CD1c-positive myeloid dendritic cell (primary cell): Measurements from ENCODE around the gene TMEM37.

Experiments used
- DNase-seq: peaks from one replicate; pipeline ENCODE4 v3.0.0-alpha.2; 2016; ENCODE audit errors: extremely low spot score

Gene TMEM37

DNA sequence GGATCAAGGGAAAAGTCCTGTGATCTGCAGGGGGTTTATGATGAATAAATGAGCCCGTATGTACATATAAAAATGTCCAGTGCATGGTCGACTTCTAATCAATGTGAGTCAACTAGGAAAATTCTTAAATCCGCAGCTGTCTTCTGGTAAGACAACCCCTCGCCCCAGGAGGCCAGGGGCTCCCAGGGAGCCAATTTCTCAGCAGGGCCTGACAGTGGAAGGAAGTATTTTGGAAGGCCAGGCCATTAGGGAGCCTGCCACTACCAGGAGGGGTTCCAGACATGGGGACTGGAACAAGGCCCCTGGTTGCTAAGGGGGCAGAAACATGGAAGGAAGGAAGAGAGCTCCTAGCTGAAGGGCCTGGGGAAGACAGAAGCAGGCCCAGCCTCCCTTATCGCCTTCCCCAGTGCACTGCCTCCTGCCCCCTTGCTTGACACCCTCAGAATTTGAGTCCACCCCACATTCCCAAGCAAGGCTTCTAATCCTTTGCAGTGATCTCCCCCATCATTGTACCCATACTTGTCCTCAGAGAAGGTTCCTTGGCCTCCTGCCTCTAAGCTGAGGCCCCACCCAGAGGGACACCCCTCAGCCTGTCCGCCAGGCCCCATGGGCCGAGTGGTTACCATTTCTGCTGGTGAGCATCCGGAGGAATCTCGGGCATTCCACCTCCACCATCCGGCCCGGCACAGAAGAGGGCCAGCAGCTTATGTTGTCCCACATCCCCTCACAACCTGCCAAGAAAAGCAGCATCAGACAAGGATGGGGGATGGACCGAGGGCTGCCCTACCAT lies 46.7 kb downstream of the TMEM37 start:
- DNase-seq, result no peak

DNA sequence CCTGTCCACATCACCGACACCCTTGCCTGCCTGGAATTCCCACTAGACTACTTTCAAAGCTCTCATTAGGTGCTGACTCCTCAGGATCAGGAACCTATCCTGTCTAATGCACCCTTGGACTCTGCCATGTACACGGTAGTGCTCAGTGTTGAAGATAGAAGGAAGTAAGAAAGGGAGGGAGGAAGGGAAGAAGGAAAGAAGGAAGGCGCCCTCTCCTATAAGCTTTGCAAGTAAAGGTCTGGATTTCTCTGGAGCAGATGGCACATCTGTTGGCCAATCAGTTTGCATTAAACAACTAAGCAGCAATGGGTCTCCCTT lies 47.3 kb downstream of the TMEM37 start:
- DNase-seq, result no peak

DNA sequence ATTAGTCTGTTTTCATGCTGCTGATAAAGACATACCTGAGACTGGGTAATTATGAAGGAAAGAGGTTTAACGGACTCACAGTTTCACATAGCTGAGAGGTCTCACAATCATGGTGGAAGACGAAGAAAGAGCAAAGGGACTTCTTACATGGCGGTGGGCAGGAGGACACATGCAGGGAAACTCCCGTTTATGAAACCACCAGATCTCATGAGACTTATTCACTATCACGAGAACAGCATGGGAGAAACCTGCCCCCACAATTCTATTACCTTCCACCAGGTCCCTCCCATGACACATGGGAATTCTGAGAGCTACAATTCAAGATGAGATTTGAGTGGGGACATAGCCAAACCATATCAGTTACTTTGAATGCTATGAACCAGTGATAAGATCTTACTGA lies 48.5 kb downstream of the TMEM37 start:
- DNase-seq, result no peak

DNA sequence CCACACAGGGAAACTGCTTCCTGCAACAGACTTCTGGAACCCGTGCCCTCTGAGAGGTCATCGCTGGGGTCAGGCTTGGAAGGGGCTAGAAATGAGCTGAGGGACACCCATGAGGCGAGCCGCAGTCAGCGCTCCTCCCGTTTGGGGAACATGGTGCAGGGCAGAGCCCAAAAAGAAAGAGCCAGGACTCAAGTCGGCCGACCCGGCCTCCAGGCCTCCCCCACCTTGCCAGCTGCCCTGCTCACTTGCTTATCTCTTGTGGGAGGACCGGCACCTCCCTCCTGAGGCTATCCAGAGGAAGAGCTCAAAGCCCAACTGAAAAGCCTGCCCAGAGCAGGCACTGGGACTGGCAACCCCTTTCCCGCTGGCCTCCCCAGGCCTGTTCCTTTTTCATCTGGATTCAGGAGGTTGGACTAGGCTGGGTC lies 49.1 kb downstream of the TMEM37 start:
- DNase-seq, result no peak

DNA sequence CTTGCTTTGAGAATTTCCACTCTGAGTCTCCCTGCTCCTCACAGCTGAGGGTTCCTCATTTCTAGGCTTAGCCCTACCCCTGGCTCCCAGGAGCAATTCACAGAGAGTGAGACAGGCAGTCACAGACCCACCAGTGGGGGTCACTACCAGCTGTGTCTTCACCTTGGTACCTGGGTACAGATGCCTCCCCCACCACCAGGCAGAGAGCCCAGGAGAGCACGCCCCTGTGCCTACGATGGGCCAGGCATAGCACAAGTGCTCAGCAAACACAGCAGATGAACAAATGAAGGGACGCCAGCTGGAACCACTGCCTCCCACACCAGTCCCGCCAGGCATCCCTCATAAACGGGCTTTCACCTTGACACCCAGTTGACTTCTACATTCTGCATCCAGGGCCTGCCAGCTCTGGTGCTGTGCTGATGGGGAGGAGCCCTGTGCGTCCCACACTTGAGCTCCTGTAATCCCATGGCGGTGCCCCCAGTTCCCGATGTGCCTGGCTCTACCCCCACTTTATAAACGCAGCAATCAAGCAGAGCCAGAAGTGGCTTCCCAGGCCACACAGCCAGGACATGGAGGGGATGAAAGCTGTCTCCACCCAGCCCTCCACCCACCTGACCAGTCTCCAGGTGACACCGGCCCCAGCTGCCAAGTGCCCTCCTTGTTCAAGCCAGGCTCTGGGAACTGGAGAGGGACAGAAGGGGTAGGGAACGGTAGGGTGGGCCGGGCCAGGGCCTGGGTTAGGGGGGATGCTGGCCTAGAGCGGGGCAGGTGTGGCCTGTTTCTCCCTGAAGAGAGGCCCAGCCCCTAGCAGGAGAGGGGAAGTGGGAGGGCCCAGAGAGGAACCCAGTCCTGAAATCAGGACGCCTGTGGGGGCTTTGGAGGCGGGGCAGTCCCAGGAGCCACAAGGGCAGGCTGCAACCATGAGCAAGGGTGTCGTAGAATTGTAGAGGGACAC lies 50.1 kb downstream of the TMEM37 start:
- DNase-seq, result no peak

DNA sequence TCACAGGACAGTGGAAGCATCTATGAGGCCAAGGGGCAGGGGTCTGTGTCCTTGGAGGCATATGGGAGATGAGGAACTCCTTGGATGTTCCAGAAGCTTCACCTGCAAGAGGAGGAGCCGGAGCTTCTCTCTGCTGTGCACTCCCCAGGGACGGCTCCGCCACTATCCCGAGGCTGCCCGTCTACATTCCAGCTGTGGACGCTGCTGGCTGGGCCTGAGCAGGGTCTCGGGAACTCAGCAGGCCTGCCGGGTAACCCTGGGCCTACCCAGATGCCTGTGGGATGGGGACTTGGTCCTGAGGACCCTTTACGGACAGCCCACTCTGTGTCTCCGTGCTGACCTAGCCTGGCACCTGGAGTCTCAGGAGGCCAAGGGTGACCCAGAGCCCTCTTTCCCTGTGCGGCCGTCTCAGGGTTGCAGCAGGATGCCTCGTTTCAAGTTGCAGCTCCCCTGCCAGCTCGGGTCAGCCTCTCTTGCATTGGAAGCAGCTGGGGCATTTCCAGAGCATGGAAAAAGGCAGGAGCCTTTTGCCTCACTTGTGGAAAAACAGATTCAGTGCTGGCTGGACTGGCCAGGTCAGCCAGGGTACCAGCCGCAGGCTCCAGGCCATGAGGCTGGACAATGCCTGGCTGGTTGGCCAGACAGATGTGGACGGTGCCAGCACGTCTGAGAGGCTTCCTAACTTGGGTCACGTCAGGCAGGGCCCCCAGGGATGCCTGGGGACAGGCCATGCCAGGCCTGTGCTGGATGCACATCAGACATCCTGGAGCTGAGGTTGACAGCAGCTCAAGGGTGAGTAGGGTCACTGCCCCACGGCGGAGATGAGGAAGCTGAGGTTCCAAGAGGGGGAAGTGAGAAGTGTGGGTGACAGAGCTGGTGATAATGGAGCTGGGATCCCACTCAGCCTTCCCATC lies 51.1 kb downstream of the TMEM37 start:
- DNase-seq, result peak; percentile 75

GRCh38 chr2:119483395-119483753 lies 51.7 kb downstream of the TMEM37 start:
- no peak for DNase-seq

- DNase-seq, result no peak
Observed at GRCh38 chr2:119483896-119484718, 52.5 kb downstream of the TMEM37 start.

DNA sequence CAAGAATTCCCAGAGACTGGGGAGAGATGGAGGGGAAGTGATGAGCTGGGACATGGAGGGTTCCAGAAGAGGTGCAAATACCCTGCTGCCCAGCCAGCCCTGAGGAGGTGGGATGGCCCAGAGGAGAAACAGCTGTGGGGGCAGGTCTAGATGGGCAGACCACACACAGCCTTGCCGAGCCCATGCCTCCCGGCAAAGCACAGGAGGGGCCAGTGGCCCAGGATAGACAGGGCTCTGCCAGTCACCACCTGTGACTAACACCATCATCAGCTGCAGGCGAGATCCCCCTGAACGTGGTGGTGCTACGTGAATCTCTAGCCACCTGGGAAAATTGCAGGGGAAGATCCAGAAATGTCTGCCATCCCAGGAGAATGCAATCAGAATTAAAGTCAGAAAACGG lies 53.2 kb downstream of the TMEM37 start:
- DNase-seq, result no peak

- DNase-seq, result no peak
Observed at GRCh38 chr2:119485336-119486110, 53.9 kb downstream of the TMEM37 start.

- no peak for DNase-seq
Observed at GRCh38 chr2:119486196-119486827, 54.7 kb downstream of the TMEM37 start.

DNA sequence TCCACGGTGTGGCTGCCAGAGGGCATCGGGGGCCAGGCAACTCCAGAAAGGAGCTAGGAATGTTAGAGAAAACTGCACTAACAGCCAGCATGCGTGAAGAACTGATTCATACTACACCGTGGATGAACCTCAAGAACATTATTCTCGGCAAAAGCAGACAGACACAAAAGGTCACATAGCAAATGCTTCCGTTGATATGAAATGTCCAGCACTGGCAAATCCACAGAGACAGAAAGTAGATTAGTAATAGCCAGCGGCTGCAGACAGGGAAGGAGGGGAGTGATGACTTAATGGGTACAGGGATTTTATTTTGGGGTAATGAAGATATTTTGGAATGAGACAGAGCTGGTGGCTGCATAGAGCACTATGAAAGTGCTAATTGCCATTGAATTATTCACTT lies 55.2 kb downstream of the TMEM37 start:
- no peak for DNase-seq

- DNase-seq, result no peak
Observed at GRCh38 chr2:119487434-119488244, 56.0 kb downstream of the TMEM37 start.
